KBM-7 (cell line): ENCODE measurements around the gene ALX4.

Experiments
- DNase-seq: peaks from one replicate; pipeline ENCODE4 v3.0.0-alpha.2; 2015
- in situ Hi-C: fragments of 300-500 bp; cut with MboI; formaldehyde crosslinking; loops from 2 replicates; pipeline ENCODE4 v1.14.3; 2020; ENCODE audit warnings: low sequenced_read_pairs, low pct_unique_long_range_greater_than_20kb, mixed read lengths

Gene ALX4

DNA sequence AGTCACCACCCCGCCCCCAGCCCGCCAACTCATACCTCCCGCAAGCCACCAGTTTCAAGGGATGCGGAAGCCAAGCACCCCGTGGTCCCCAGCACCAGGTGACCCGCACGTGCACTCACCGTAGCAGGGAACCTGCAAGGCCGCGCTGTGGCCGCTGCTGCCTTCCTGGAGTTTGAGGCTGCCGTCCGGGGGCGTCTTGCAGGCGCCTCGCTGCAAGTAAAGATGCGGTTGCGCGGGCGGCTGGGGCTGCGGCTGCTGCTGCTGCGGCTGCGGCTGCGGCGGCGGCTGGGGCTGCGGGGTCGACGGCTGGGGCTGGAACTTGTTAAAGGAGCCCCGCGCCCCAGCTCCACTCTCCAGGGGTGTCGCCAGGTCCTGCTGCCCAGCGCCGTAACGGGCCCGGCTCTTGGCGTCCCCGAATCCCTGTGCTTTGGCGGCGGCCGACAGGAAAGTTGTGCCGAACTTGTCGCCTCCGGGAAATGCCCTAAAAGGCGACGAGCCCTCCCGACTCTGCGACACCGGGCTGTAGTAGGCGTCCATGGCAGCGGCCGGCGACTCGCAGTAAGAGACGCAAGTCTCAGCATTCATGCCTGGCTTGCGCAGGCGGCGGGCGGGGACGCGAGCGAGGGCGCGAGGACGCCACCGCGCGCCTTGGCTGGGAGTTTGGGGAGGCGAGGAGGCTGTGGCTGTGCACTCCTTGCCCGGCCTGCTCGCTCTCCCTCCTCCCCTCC lies at the start of gene ALX4:
ALX4 (minus strand) TSS at position 662 of the 728 bp plus-strand sequence; CDS start at position 585, 77 bp downstream.
- peak; percentile 34 for DNase-seq
- in situ Hi-C loops: no loop called here

- no peak for DNase-seq
- in situ Hi-C loops: no loop called here
Measured at GRCh38 chr11:44359162-44359561, 49.2 kb upstream of the ALX4 start.

DNA sequence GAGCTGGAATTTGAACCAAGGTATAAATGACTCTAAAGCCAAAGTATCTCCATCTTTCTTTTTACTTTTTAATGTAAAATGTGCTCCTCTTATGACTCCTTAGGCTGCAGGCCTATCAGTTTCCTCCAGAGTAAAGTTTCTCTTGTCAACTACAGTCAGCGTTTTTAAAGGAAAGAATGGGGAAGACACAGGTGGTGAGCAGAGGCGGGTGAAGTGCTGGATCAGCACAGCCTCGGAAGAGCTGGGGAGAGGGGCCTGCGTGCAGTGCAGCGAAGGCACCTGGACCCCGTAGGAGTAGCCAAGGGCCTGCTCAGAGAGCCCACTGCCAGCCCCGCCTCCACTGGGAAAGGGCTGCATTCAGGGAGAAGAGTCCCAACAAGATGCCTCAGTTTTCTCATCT lies 48.8 kb upstream of the ALX4 start:
- in situ Hi-C loops: no loop called here

GRCh38 chr11:44357711-44358110 lies 47.8 kb upstream of the ALX4 start:
- in situ Hi-C loops: no loop called here
- no peak for DNase-seq

More for the DNA sequence above, 48.8 kb upstream of the ALX4 start:
- DNase-seq: no peak

- in situ Hi-C loops: no loop called here
- DNase-seq: no peak
Measured at GRCh38 chr11:44356351-44356750, 46.4 kb upstream of the ALX4 start.

- DNase-seq: no peak
- in situ Hi-C loops: no loop called here
Measured at GRCh38 chr11:44351898-44352498, 42.1 kb upstream of the ALX4 start.

GRCh38 chr11:44351006-44351660 lies 41.2 kb upstream of the ALX4 start:
- no peak for DNase-seq
- in situ Hi-C loops: no loop called here

GRCh38 chr11:44349328-44349727 lies 39.4 kb upstream of the ALX4 start:
- in situ Hi-C loops: no loop called here
- DNase-seq: no peak

GRCh38 chr11:44348721-44349120 lies 38.8 kb upstream of the ALX4 start:
- DNase-seq: no peak
- in situ Hi-C loops: no loop called here

GRCh38 chr11:44348114-44348513 lies 38.2 kb upstream of the ALX4 start:
- in situ Hi-C loops: no loop called here

GRCh38 chr11:44347538-44347937 lies 37.6 kb upstream of the ALX4 start:
- in situ Hi-C loops: no loop called here

More at GRCh38 chr11:44348114-44348513, 38.2 kb upstream of the ALX4 start:
- DNase-seq: no peak

GRCh38 chr11:44346983-44347382 lies 37.0 kb upstream of the ALX4 start:
- in situ Hi-C loops: no loop called here
- DNase-seq: no peak

More at GRCh38 chr11:44347538-44347937, 37.6 kb upstream of the ALX4 start:
- DNase-seq: no peak

DNA sequence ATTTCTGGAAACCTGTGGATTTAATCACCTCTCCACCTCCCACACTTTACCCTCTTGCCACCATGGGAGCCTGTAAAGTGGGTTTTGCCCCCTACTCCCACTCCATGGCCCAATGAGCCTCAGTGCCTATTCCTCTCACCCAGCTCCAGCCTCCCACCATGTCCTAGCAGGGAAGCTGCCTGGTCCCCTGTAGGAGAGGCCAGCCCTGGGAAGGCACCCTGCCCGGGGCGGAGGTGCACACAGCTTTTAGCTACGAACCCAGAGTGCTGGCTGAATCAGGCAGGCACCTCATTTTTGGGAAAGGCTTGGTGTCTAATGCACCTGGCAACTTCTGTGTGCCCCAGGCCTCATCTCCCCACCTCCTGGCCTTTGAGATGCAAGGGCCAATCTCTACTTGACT lies 35.8 kb upstream of the ALX4 start:
- no peak for DNase-seq
- in situ Hi-C loops: no loop called here

DNA sequence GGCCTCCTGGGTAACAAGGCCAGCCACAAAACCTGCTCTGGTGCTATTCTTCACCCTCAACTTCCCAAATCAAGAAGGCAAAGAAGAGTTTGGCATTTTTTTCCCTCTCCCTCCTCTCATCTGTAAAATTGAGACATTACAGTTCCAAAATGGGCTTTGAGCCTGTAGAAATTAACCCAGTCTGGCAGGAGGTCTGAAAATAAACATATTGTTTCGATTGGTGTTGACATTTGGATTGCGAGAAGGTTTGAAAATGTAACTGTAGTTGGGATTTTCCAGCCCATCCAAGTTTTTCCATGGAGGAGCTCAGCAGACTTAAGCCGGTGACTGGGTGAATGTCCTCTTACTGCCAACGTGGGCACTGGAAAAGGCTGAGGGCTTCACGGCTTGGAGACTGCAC lies 35.0 kb upstream of the ALX4 start:
- no peak for DNase-seq
- in situ Hi-C loops: no loop called here

GRCh38 chr11:44344423-44344820 lies 34.5 kb upstream of the ALX4 start:
- in situ Hi-C loops: no loop called here

GRCh38 chr11:44343778-44344422 lies 34.0 kb upstream of the ALX4 start:
- in situ Hi-C loops: no loop called here
- DNase-seq: no peak

More at GRCh38 chr11:44344423-44344820, 34.5 kb upstream of the ALX4 start:
- no peak for DNase-seq

DNA sequence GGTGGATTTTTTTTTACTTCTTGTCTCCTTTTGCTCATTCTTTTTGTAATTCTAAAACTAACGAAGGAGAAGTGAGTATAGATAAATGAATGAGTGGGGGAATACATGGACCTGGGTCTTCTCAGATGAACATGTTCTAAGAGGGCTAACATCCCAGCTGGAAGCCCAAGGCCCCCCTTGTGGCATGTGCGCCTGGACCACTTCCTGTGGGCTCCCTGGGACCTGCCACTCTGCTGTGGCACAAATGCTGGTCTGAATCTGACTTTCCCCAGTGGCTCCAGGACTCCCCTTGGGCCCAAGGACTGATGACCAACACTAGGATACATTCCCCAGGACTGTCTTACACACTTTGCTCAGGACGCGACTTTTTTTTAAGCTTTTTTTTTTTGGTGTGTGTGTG lies 32.7 kb upstream of the ALX4 start:
- in situ Hi-C loops: no loop called here
- no peak for DNase-seq

- DNase-seq: no peak
- in situ Hi-C loops: no loop called here
Measured at GRCh38 chr11:44340656-44341055, 30.7 kb upstream of the ALX4 start.

GRCh38 chr11:44339530-44339883 lies 29.6 kb upstream of the ALX4 start:
- in situ Hi-C loops: no loop called here
- no peak for DNase-seq
